C4-2B (cell line): ENCODE data around the gene CUEDC2.

ENCODE experiments used
- ZFX ChIP-seq: fragments of 450-650 bp; IDR thresholded peaks from 2 replicates; pipeline ENCODE4 v1.6.1; 2017
- TF ChIP-seq, protein P1 (sequence below): fragments of 450-650 bp; conservative IDR thresholded peaks from 2 replicates; pipeline ENCODE4 v1.5.1; 2017; ENCODE audit warnings: mild to moderate bottlenecking

DNA sequence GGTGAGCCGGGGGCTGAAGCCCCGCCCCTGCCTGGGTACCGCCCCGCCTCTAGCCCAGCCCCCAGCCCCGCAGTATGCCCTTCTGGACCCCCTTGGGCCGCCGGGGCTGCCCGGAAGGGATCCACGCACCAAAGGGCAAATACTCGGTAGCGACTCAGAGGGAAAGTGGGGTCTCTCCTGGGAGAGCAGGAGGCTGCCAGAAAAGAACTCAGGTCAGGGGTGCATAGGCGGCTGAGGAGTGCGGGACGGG lies 10.9 kb downstream of the CUEDC2 start:
- TF ChIP-seq, protein P1, sequence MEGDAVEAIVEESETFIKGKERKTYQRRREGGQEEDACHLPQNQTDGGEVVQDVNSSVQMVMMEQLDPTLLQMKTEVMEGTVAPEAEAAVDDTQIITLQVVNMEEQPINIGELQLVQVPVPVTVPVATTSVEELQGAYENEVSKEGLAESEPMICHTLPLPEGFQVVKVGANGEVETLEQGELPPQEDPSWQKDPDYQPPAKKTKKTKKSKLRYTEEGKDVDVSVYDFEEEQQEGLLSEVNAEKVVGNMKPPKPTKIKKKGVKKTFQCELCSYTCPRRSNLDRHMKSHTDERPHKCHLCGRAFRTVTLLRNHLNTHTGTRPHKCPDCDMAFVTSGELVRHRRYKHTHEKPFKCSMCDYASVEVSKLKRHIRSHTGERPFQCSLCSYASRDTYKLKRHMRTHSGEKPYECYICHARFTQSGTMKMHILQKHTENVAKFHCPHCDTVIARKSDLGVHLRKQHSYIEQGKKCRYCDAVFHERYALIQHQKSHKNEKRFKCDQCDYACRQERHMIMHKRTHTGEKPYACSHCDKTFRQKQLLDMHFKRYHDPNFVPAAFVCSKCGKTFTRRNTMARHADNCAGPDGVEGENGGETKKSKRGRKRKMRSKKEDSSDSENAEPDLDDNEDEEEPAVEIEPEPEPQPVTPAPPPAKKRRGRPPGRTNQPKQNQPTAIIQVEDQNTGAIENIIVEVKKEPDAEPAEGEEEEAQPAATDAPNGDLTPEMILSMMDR: no peak
- TF ChIP-seq ZFX: peak; percentile 10
